Ovary (tissue), 9 donors: ENCODE measurements around the gene BRWD1. TPM values are rescaled to one million over a fixed set of nuclear protein-coding genes. Genes with fewer than 3 reads are reported as not detected.
"Not testable (repeated sequence)": the region's sequence is repeated elsewhere in the genome, so short reads cannot be mapped to it uniquely, and the experiment has no call there.

Source experiments
- DNase-seq, 5 donors: peaks; one replicate each; pipeline ENCODE4 v3.0.0-alpha.2; 2019 to 2020
- H3K27ac ChIP-seq, 2 donors: fragments of 200-600 bp; one replicate each; pipeline versions ENCODE4 v1.5.1 to v1.8.0; 2019 to 2022
- H3K27me3 ChIP-seq: fragments of 200-600 bp; one replicate; pipeline ENCODE4 v1.8.0; 2022
- H3K36me3 ChIP-seq: fragments of 200-600 bp; sonication (generic); one replicate; pipeline ENCODE4 v1.5.1; 2019
- H3K4me1 ChIP-seq: one replicate; pipeline ENCODE4 v1.8.1; 2013; ENCODE audit warnings: mild to moderate bottlenecking, moderate library complexity; ENCODE audit not compliant: insufficient read depth
- H3K4me3 ChIP-seq: fragments of 200-600 bp; sonication (generic); one replicate; pipeline ENCODE4 v1.5.1; 2017
- H3K9me3 ChIP-seq, 2 donors: fragments of 200-600 bp in 1 of 2; sonication (generic) in 1 of 2; one replicate each; pipeline versions ENCODE4 v1.5.1 to v1.8.1; 2013 to 2019; ENCODE audit warnings: mild to moderate bottlenecking in 1 of 2, moderate library complexity in 1 of 2
- EP300 ChIP-seq: sonication (generic); formaldehyde crosslinking; IDR thresholded peaks from one replicate; pipeline ENCODE4 v1.6.1; 2017; ENCODE audit warnings: antibody characterized with exemption
- POLR2A ChIP-seq: fragments of 450-650 bp; IDR thresholded peaks from one replicate; pipeline ENCODE4 v1.6.1; 2017; ENCODE audit warnings: antibody characterized with exemption, mild to moderate bottlenecking, moderate library complexity
- WGBS, 3 donors: extraction: QIAGEN DNeasy Blood & Tissue Kit in 1 of 3; methylation state at CpG; one replicate each; pipeline versions ENCODE4 v1.1.5 to v1.1.7; 2013 to 2017; 5-methylcytosine and 5-hydroxymethylcytosine counted together
- intact Hi-C, 4 donors: fragments of 100-400 bp; cut with DNase I; formaldehyde crosslinking; loops; one replicate each; pipeline versions ENCODE4 v1.11.0 to v1.15.1; 2022 to 2023
- polyA plus RNA-seq, 2 donors: library from polyadenylated mRNA; stranded (reverse); fragments of 200-250 nt in 1 of 2; fragments of 350-450 nt in 1 of 2; fragmentation: Illumina TruSeq in 1 of 2; extraction: RNeasy Lipid Tissue Mini Kit (QIAGEN cat#74804) in 1 of 2; gene quantifications; one replicate each; pipeline ENCODE4 v1.2.3, GENCODE V29; 2013 to 2014
- total RNA-seq, 7 donors: library from RNA; depleted of rRNA in 2 of 7; stranded (reverse); fragments of >200 nt in 2 of 7; fragmentation: NEBNext Ultra II Directional in 3 of 7; extraction: Animal tissue kit (Norgen Biotek cat#: 25700) in 3 of 7; gene quantifications; one replicate each; pipeline versions ENCODE4 v1.1.0 to v1.2.4, GENCODE V29; 2016 to 2023
- TF ChIP-seq, protein P1 (sequence below), 3 donors: fragments of 450-650 bp in 2 of 3; fragments of 200-600 bp in 1 of 3; IDR thresholded peaks; one replicate each; pipeline versions ENCODE4 v1.5.1 to v1.8.0; 2016 to 2022; ENCODE audit warnings: antibody characterized with exemption in 3 of 3, mild to moderate bottlenecking in 1 of 3
- donor health status: DM: no; HTN: no; CAD: no; lungs with moderate emphysema.
- donor health status: DM: no; HTN: no; CAD: no.
- donor health status: Bipolar disorder and iron deficiency.
- donor health status: DM: yes; HTN: yes; CAD: no.
- donor health status: DM: no; HTN: no; CAD: no.
- donor health status: DM: yes; HTN: yes; CAD: no.

The BRWD1 gene
- total and polyA plus RNA-seq, 9 donors: 15.7 to 73.0 (median 49.6) TPM

DNA sequence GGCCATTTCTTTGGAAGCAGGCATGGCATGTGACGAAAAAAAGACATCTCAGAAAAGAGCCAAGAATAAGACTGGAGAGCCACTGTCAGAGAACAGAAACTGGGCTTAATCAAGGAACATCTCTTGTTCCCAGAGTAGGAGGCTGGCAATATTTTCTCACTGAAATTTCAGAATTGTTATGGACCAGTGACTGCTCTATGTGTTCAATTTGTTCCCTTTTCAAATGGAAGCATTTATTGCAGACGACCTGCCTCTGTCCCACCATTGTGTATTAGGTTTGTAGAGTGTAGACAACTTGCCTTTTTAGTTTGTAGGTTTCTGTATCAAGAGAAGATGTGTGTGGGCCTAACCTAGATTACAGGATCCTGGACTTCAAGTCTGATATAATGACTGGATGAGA lies 148.9 kb downstream of the BRWD1 start:
- H3K27me3 ChIP-seq: no peaks in the 10 kb centered on the region
- H3K27ac ChIP-seq: no peak overlapping the region
- H3K9me3 ChIP-seq: peaks cover 0 to 10% of the 10 kb centered on the region in 2 donors
- H3K36me3 ChIP-seq: no peaks in the 10 kb centered on the region
- TF ChIP-seq EP300: no peak
- intact Hi-C loops: no loop called here
- no peaks in the 10 kb centered on the region for H3K4me1 ChIP-seq
- DNase-seq: no peak
- no peak overlapping the region for H3K4me3 ChIP-seq
- WGBS, 3 donors: 88 to 89% (median 89%) methylated on average over 2 of the region's 2 CpGs

DNA sequence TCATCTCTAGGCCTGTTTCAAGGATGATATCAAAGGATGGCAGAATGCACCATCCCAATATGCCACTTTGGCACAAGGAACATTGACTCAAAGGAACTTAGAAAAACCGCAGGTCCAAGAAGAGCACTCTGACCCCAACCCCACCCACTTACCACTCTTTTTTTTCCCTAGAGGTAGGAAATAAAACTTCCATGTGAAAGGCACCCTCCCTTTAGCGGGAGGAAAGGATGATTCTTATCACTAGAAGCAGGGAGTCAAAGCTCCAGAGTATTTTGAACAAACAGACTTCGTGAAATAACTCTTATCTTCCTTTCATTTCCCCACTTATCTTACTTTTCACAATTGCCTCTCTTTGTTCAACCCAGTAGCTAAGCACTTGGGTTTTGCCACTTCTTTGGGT lies 152.4 kb downstream of the BRWD1 start:
- TF ChIP-seq, protein P1, sequence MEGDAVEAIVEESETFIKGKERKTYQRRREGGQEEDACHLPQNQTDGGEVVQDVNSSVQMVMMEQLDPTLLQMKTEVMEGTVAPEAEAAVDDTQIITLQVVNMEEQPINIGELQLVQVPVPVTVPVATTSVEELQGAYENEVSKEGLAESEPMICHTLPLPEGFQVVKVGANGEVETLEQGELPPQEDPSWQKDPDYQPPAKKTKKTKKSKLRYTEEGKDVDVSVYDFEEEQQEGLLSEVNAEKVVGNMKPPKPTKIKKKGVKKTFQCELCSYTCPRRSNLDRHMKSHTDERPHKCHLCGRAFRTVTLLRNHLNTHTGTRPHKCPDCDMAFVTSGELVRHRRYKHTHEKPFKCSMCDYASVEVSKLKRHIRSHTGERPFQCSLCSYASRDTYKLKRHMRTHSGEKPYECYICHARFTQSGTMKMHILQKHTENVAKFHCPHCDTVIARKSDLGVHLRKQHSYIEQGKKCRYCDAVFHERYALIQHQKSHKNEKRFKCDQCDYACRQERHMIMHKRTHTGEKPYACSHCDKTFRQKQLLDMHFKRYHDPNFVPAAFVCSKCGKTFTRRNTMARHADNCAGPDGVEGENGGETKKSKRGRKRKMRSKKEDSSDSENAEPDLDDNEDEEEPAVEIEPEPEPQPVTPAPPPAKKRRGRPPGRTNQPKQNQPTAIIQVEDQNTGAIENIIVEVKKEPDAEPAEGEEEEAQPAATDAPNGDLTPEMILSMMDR (IDR thresholded peaks at IDR 0.05): no peak
- TF ChIP-seq POLR2A (no peak), EP300 (no peak)
- WGBS, 3 donors: 32 to 47% (median 36%) methylated on average over 3 of the region's 3 CpGs
- intact Hi-C loops: no loop called here
- no peak overlapping the region for H3K27ac ChIP-seq
- H3K36me3 ChIP-seq: no peaks in the 10 kb centered on the region
- H3K4me1 ChIP-seq: no peaks in the 10 kb centered on the region
- no peak for DNase-seq
- no peaks in the 10 kb centered on the region for H3K27me3 ChIP-seq
- H3K9me3 ChIP-seq: peaks cover 0 to 10% of the 10 kb centered on the region in 2 donors
- no peak overlapping the region for H3K4me3 ChIP-seq

DNA sequence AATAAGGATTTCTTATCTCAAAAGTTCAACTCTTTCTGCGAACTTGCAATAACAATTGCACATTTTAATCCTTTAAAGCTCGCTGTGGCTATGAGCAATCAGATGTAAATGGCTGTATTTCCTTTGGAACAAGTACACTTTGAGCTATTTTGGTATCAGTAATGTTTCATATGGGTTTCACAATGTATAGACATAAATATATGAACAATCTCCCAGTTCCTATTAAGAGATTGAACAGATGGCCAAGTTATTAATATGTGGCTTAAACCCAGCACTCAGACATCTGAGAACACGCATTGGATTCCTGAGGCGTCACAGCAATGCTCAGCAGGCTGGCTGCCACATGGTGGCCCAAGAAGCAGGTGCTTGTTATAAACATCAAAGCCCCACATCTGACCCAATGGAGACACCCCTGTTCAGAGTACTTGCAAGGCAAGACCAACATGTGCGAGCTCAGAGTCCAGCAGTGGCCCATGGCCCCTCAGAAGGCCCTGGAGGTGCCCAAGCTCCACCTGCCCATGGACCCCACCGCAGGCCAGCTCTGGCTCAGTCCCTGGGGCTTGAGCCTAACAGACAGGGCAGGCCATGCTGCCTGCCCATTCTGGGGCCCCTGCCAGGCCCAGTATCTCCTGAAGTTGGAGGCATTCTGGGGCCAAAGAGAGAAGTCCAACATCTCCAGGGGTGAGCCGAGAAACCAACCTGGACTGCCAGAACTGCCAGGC lies 153.9 kb downstream of the BRWD1 start:
- intact Hi-C loops: no loop called here

DNA sequence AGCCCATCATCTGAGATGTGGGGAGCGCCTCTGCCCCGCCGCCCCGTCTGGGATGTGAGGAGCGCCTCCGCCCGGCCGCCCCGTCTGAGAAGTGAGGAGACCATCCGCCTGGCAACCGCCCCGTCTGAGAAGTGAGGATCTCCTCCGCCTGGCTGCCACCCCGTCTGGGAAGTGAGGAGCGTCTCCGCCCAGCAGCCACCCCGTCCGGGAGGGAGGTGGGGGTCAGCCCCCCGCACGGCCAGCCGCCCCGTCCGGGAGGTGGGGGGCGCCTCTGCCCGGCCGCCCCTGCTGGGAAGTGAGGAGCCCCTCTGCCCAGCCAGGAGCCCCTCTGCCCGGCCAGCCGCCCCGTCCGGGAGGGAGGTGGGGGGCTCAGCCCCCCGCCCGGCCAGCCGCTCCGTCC lies 156.2 kb downstream of the BRWD1 start:
- 94 to 99% (median 95%) methylated on average over 27 to 34 of the region's 34 CpGs for WGBS, 3 donors
- H3K36me3 ChIP-seq, H3K9me3 ChIP-seq, intact Hi-C loops, H3K4me1 ChIP-seq, H3K4me3 ChIP-seq, DNase-seq, H3K27ac ChIP-seq, H3K27me3 ChIP-seq: not testable (repeated sequence)

More for the DNA sequence above, 153.9 kb downstream of the BRWD1 start:
- no peaks in the 10 kb centered on the region for H3K4me1 ChIP-seq
- H3K4me3 ChIP-seq: no peak overlapping the region
- no peaks in the 10 kb centered on the region for H3K36me3 ChIP-seq
- 79 to 90% (median 86%) methylated on average over 7 of the region's 7 CpGs for WGBS, 3 donors
- no peak overlapping the region for H3K27ac ChIP-seq
- TF ChIP-seq EP300: no peak
- TF ChIP-seq, protein P1 (IDR thresholded peaks at IDR 0.05): no peak
- TF ChIP-seq POLR2A: no peak
- no peaks in the 10 kb centered on the region for H3K27me3 ChIP-seq
- no peak for DNase-seq
- H3K9me3 ChIP-seq: peaks cover 0 to 6% of the 10 kb centered on the region in 2 donors

DNA sequence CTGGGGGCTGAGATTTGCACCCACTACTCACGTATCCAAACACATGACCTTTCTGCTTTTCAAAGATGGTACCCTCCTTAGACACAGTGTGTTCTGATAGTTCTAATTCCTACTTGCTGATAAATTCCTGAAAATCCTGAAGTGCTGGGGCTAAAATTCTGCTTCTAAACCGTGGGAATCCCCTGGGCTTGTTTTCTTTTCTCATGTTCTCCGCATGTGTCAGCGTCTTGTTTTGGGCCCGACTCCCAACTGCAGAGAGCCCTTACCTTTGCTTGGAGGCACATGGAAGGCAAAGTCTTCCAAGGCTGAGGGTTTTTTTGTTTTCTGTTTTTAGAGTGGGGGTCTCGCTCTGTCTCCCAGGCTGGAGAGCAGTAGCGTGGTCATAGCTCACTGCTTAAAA lies 157.4 kb downstream of the BRWD1 start:
- Histone ChIP-seq H3K27ac (no peak overlapping the region), H3K36me3 (no peaks in the 10 kb centered on the region), H3K9me3 (no peaks in the 10 kb centered on the region), H3K27me3 (no peaks in the 10 kb centered on the region), H3K4me1 (no peaks in the 10 kb centered on the region), H3K4me3 (no peak overlapping the region)
- intact Hi-C loops: no loop called here
- 63 to 78% (median 73%) methylated on average over 7 of the region's 7 CpGs for WGBS, 3 donors
- DNase-seq: no peak
- TF ChIP-seq EP300 (no peak), POLR2A (no peak)
- TF ChIP-seq, protein P1 (IDR thresholded peaks at IDR 0.05): no peak
